ENCODE data around the gene REV3L. TPM values are rescaled to one million over a fixed set of nuclear protein-coding genes. Genes with fewer than 3 reads are reported as not detected.

Gene REV3L
- total RNA-seq, 1 experiment from 2014 or later: 25.3 TPM

DNA sequence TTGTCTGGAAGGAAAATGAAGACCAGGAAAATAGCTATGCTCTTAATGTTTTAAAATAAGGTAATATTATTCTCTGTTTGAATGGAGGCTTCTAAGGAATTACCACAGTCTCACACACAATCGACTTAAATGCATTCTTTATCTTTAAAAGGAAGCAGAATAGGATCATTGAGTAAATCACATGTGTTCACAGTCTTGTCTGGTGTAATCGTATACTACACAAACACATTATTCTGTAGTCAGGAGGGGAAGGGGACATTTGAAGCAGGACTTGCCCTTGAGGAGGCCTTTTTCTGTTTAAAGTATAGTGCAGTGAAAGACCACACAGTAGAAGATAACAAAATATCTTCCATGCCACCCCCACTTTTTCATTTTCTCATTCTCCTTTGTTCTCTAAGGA lies 20.6 kb upstream of the REV3L start:
- H2AFZ ChIP-seq (ENCODE audit: low read length): no peak overlapping the region
- no peaks in the 10 kb centered on the region for H3K4me1 ChIP-seq (ENCODE audit: insufficient read depth, low read length)
- H3K27me3 ChIP-seq (ENCODE audit: low read length): no peaks in the 10 kb centered on the region
- H3K4me3 ChIP-seq (ENCODE audit: low read length): no peak overlapping the region
- TF ChIP-seq CTCF (conservative IDR thresholded peaks at IDR 0.05; ENCODE audit: low read depth, low read length) (no peak), EZH2 (IDR thresholded peaks at IDR 0.05; ENCODE audit: low read length, unreplicated experiment) (no peak), EZH2phosphoT487 (IDR thresholded peaks at IDR 0.05; ENCODE audit: borderline replicate concordance, low read length) (no peak)
- intact Hi-C loops (cut with micrococcal nuclease): no loop called here
- H3K9me2 ChIP-seq (replicated peaks; ENCODE audit: low read length): no peaks in the 10 kb centered on the region
- no peaks in the 10 kb centered on the region for H3K79me2 ChIP-seq (ENCODE audit: low read length)
- H3K9ac ChIP-seq (ENCODE audit: low read length): no peak overlapping the region
- H3F3A ChIP-seq (ENCODE audit: low read length, unreplicated experiment): no peaks in the 10 kb centered on the region
- no peaks in the 10 kb centered on the region for H3K9me3 ChIP-seq (ENCODE audit: low read length)
- DNase-seq (no peak), ATAC-seq (no peak)
- H4K20me1 ChIP-seq (ENCODE audit: low read length): no peaks in the 10 kb centered on the region
- BruUV-seq (replicated peaks): no TSS peak
- POLR2A ChIA-PET (ENCODE audit: unreplicated experiment): no interaction called here
- no peak overlapping the region for H3K27ac ChIP-seq (ENCODE audit: low read length)
- no peak overlapping the region for H3K4me2 ChIP-seq (ENCODE audit: low read length)
- H3K36me3 ChIP-seq (ENCODE audit: low read depth, low read length): no peaks in the 10 kb centered on the region
- CTCF ChIA-PET: no interaction called here

DNA sequence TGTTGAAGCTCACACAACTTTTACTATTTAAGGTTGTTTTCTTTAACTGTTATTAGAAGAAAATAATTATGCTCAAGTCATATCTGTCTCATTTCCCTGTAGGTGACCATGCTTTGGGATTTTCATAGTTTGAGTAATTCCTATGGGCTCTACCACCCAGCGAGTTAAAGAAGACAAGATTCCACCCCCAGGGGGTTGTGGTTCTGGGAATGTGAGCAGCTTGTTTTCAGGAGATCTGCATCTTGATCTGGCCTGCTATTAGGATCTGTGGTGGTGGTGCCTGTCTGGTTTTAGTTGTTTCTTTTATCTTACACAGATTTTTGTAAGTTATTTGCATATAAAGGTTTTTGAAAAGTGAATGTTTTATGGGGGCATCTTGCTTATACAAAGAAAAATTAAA lies 20.2 kb upstream of the REV3L start:
- Histone ChIP-seq H3K9ac (ENCODE audit: low read length) (no peak overlapping the region), H3K9me2 (replicated peaks; ENCODE audit: low read length) (no peaks in the 10 kb centered on the region), H2AFZ (ENCODE audit: low read length) (no peak overlapping the region), H4K20me1 (ENCODE audit: low read length) (no peaks in the 10 kb centered on the region), H3F3A (ENCODE audit: low read length, unreplicated experiment) (no peaks in the 10 kb centered on the region), H3K27me3 (ENCODE audit: low read length) (no peaks in the 10 kb centered on the region), H3K27ac (ENCODE audit: low read length) (no peak overlapping the region), H3K79me2 (ENCODE audit: low read length) (no peaks in the 10 kb centered on the region), H3K4me2 (ENCODE audit: low read length) (no peak overlapping the region), H3K4me1 (ENCODE audit: insufficient read depth, low read length) (no peaks in the 10 kb centered on the region), H3K36me3 (ENCODE audit: low read depth, low read length) (no peaks in the 10 kb centered on the region), H3K9me3 (ENCODE audit: low read length) (no peaks in the 10 kb centered on the region), H3K4me3 (ENCODE audit: low read length) (no peak overlapping the region)
- intact Hi-C loops (cut with micrococcal nuclease): no loop called here
- ChIA-PET CTCF (no interaction called here), POLR2A (ENCODE audit: unreplicated experiment) (no interaction called here)
- no TSS peak for BruUV-seq (replicated peaks)
- no peak for TF ChIP-seq CTCF (conservative IDR thresholded peaks at IDR 0.05; ENCODE audit: low read depth, low read length)
- TF ChIP-seq EZH2 (IDR thresholded peaks at IDR 0.05; ENCODE audit: low read length, unreplicated experiment): no peak
- no peak for TF ChIP-seq EZH2phosphoT487 (IDR thresholded peaks at IDR 0.05; ENCODE audit: borderline replicate concordance, low read length)
- ATAC-seq: no peak
- DNase-seq: no peak

DNA sequence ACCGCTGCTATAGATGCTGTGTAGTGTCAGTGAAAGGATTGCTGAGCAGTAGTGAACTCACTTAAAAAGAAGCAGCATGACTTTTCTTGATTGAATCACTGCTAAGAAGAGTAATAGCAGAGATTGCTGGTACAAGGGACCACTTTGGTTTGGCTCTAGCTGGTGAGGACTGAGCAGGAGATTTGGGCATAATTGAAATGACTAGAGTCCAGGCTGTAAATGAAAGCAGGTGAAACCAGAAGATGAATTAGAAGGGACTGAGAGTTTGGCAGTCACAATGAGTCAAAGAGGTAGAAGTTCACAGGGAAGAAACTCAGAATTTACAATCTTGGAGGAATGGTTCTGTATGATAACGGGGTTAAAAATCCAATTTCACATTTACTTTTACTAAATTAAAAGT lies 19.1 kb upstream of the REV3L start:
- H3K9me3 ChIP-seq (ENCODE audit: low read length): no peaks in the 10 kb centered on the region
- H3K4me1 ChIP-seq (ENCODE audit: insufficient read depth, low read length): no peaks in the 10 kb centered on the region
- no peak overlapping the region for H2AFZ ChIP-seq (ENCODE audit: low read length)
- ChIA-PET POLR2A (ENCODE audit: unreplicated experiment) (no interaction called here), CTCF (no interaction called here)
- H3K27ac ChIP-seq (ENCODE audit: low read length): no peak overlapping the region
- H3K9ac ChIP-seq (ENCODE audit: low read length): no peak overlapping the region
- H4K20me1 ChIP-seq (ENCODE audit: low read length): no peaks in the 10 kb centered on the region
- H3K4me3 ChIP-seq (ENCODE audit: low read length): no peak overlapping the region
- BruUV-seq (replicated peaks): no TSS peak
- H3K79me2 ChIP-seq (ENCODE audit: low read length): no peaks in the 10 kb centered on the region
- intact Hi-C loops (cut with micrococcal nuclease): no loop called here
- no peaks in the 10 kb centered on the region for H3F3A ChIP-seq (ENCODE audit: low read length, unreplicated experiment)
- ATAC-seq (no peak), DNase-seq (no peak)
- no peak overlapping the region for H3K4me2 ChIP-seq (ENCODE audit: low read length)
- H3K36me3 ChIP-seq (ENCODE audit: low read depth, low read length): no peaks in the 10 kb centered on the region
- no peaks in the 10 kb centered on the region for H3K27me3 ChIP-seq (ENCODE audit: low read length)
- no peaks in the 10 kb centered on the region for H3K9me2 ChIP-seq (replicated peaks; ENCODE audit: low read length)
- TF ChIP-seq EZH2 (IDR thresholded peaks at IDR 0.05; ENCODE audit: low read length, unreplicated experiment) (no peak), EZH2phosphoT487 (IDR thresholded peaks at IDR 0.05; ENCODE audit: borderline replicate concordance, low read length) (no peak), CTCF (conservative IDR thresholded peaks at IDR 0.05; ENCODE audit: low read depth, low read length) (no peak)

Data from PC-3 (cell line).